ENCODE measurements around the gene CYP39A1.

CYP39A1 gene

GRCh38 chr6:46677314-46677654 lies 24.7 kb upstream of the CYP39A1 start:
- no peak overlapping the region for H3K4me3 ChIP-seq (ENCODE audit: insufficient read depth, low read depth, low read length, poor library complexity, severe bottlenecking)
- H3K36me3 ChIP-seq (ENCODE audit: control insufficient read depth, insufficient read depth, low read length): no peaks in the 10 kb centered on the region
- no peak overlapping the region for H3K27ac ChIP-seq (ENCODE audit: insufficient read depth, low read length, poor library complexity, severe bottlenecking)
- H3K27me3 ChIP-seq (replicated peaks; ENCODE audit: control insufficient read depth, insufficient read depth, low read length, poor library complexity, severe bottlenecking): no peaks in the 10 kb centered on the region
- no peak for DNase-seq
- no peaks in the 10 kb centered on the region for H3K4me1 ChIP-seq (ENCODE audit: control insufficient read depth, insufficient read depth, low read length, poor library complexity, severe bottlenecking)
- no peaks in the 10 kb centered on the region for H3K9me3 ChIP-seq (ENCODE audit: control insufficient read depth, low read length)

GRCh38 chr6:46676604-46677313 lies 24.1 kb upstream of the CYP39A1 start:
- Histone ChIP-seq H3K4me3 (ENCODE audit: insufficient read depth, low read depth, low read length, poor library complexity, severe bottlenecking) (no peak overlapping the region), H3K27me3 (replicated peaks; ENCODE audit: control insufficient read depth, insufficient read depth, low read length, poor library complexity, severe bottlenecking) (no peaks in the 10 kb centered on the region), H3K36me3 (ENCODE audit: control insufficient read depth, insufficient read depth, low read length) (no peaks in the 10 kb centered on the region), H3K4me1 (ENCODE audit: control insufficient read depth, insufficient read depth, low read length, poor library complexity, severe bottlenecking) (no peaks in the 10 kb centered on the region), H3K27ac (ENCODE audit: insufficient read depth, low read length, poor library complexity, severe bottlenecking) (no peak overlapping the region), H3K9me3 (ENCODE audit: control insufficient read depth, low read length) (no peaks in the 10 kb centered on the region)
- no peak for DNase-seq

- H3K27ac ChIP-seq (ENCODE audit: insufficient read depth, low read length, poor library complexity, severe bottlenecking): no peak overlapping the region
- no peaks in the 10 kb centered on the region for H3K4me1 ChIP-seq (ENCODE audit: control insufficient read depth, insufficient read depth, low read length, poor library complexity, severe bottlenecking)
Measured at GRCh38 chr6:46674410-46674809, 21.8 kb upstream of the CYP39A1 start.

GRCh38 chr6:46667377-46667776 lies 14.8 kb upstream of the CYP39A1 start:
- H3K36me3 ChIP-seq (ENCODE audit: control insufficient read depth, insufficient read depth, low read length): no peaks in the 10 kb centered on the region

More at GRCh38 chr6:46674410-46674809, 21.8 kb upstream of the CYP39A1 start:
- Histone ChIP-seq H3K27me3 (replicated peaks; ENCODE audit: control insufficient read depth, insufficient read depth, low read length, poor library complexity, severe bottlenecking) (no peaks in the 10 kb centered on the region), H3K4me3 (ENCODE audit: insufficient read depth, low read depth, low read length, poor library complexity, severe bottlenecking) (no peak overlapping the region), H3K36me3 (ENCODE audit: control insufficient read depth, insufficient read depth, low read length) (no peaks in the 10 kb centered on the region), H3K9me3 (ENCODE audit: control insufficient read depth, low read length) (no peaks in the 10 kb centered on the region)
- no peak for DNase-seq

GRCh38 chr6:46661483-46661882 lies 8.9 kb upstream of the CYP39A1 start:
- Histone ChIP-seq H3K4me1 (ENCODE audit: control insufficient read depth, insufficient read depth, low read length, poor library complexity, severe bottlenecking) (no peaks in the 10 kb centered on the region), H3K27ac (ENCODE audit: insufficient read depth, low read length, poor library complexity, severe bottlenecking) (no peak overlapping the region), H3K4me3 (ENCODE audit: insufficient read depth, low read depth, low read length, poor library complexity, severe bottlenecking) (no peak overlapping the region), H3K27me3 (replicated peaks; ENCODE audit: control insufficient read depth, insufficient read depth, low read length, poor library complexity, severe bottlenecking) (no peaks in the 10 kb centered on the region), H3K36me3 (ENCODE audit: control insufficient read depth, insufficient read depth, low read length) (no peaks in the 10 kb centered on the region), H3K9me3 (ENCODE audit: control insufficient read depth, low read length) (no peaks in the 10 kb centered on the region)
- DNase-seq: no peak

More at GRCh38 chr6:46667377-46667776, 14.8 kb upstream of the CYP39A1 start:
- no peak overlapping the region for H3K4me3 ChIP-seq (ENCODE audit: insufficient read depth, low read depth, low read length, poor library complexity, severe bottlenecking)
- H3K9me3 ChIP-seq (ENCODE audit: control insufficient read depth, low read length): no peaks in the 10 kb centered on the region
- H3K4me1 ChIP-seq (ENCODE audit: control insufficient read depth, insufficient read depth, low read length, poor library complexity, severe bottlenecking): no peaks in the 10 kb centered on the region
- no peak for DNase-seq
- H3K27ac ChIP-seq (ENCODE audit: insufficient read depth, low read length, poor library complexity, severe bottlenecking): no peak overlapping the region
- no peaks in the 10 kb centered on the region for H3K27me3 ChIP-seq (replicated peaks; ENCODE audit: control insufficient read depth, insufficient read depth, low read length, poor library complexity, severe bottlenecking)

GRCh38 chr6:46657642-46658041 lies 5.0 kb upstream of the CYP39A1 start:
- no peaks in the 10 kb centered on the region for H3K9me3 ChIP-seq (ENCODE audit: control insufficient read depth, low read length)
- DNase-seq: no peak
- H3K4me1 ChIP-seq (ENCODE audit: control insufficient read depth, insufficient read depth, low read length, poor library complexity, severe bottlenecking): no peaks in the 10 kb centered on the region
- H3K4me3 ChIP-seq (ENCODE audit: insufficient read depth, low read depth, low read length, poor library complexity, severe bottlenecking): no peak overlapping the region
- no peaks in the 10 kb centered on the region for H3K27me3 ChIP-seq (replicated peaks; ENCODE audit: control insufficient read depth, insufficient read depth, low read length, poor library complexity, severe bottlenecking)
- no peak overlapping the region for H3K27ac ChIP-seq (ENCODE audit: insufficient read depth, low read length, poor library complexity, severe bottlenecking)
- no peaks in the 10 kb centered on the region for H3K36me3 ChIP-seq (ENCODE audit: control insufficient read depth, insufficient read depth, low read length)

GRCh38 chr6:46655803-46656202 lies 3.2 kb upstream of the CYP39A1 start:
- no peaks in the 10 kb centered on the region for H3K9me3 ChIP-seq (ENCODE audit: control insufficient read depth, low read length)
- H3K27ac ChIP-seq (ENCODE audit: insufficient read depth, low read length, poor library complexity, severe bottlenecking): no peak overlapping the region
- no peaks in the 10 kb centered on the region for H3K4me1 ChIP-seq (ENCODE audit: control insufficient read depth, insufficient read depth, low read length, poor library complexity, severe bottlenecking)
- no peaks in the 10 kb centered on the region for H3K36me3 ChIP-seq (ENCODE audit: control insufficient read depth, insufficient read depth, low read length)
- H3K4me3 ChIP-seq (ENCODE audit: insufficient read depth, low read depth, low read length, poor library complexity, severe bottlenecking): no peak overlapping the region
- no peak for DNase-seq
- H3K27me3 ChIP-seq (replicated peaks; ENCODE audit: control insufficient read depth, insufficient read depth, low read length, poor library complexity, severe bottlenecking): no peaks in the 10 kb centered on the region

GRCh38 chr6:46653439-46654195 lies 999 bp upstream of the CYP39A1 start:
- H3K4me1 ChIP-seq (ENCODE audit: control insufficient read depth, insufficient read depth, low read length, poor library complexity, severe bottlenecking): no peaks in the 10 kb centered on the region
- no peaks in the 10 kb centered on the region for H3K9me3 ChIP-seq (ENCODE audit: control insufficient read depth, low read length)
- no peak for DNase-seq
- no peaks in the 10 kb centered on the region for H3K27me3 ChIP-seq (replicated peaks; ENCODE audit: control insufficient read depth, insufficient read depth, low read length, poor library complexity, severe bottlenecking)
- H3K36me3 ChIP-seq (ENCODE audit: control insufficient read depth, insufficient read depth, low read length): no peaks in the 10 kb centered on the region
- H3K27ac ChIP-seq (ENCODE audit: insufficient read depth, low read length, poor library complexity, severe bottlenecking): no peak overlapping the region
- peak overlapping the region; percentile 86 for H3K4me3 ChIP-seq (ENCODE audit: insufficient read depth, low read depth, low read length, poor library complexity, severe bottlenecking)

GRCh38 chr6:46652232-46652602 lies 401 bp downstream of the CYP39A1 start:
- no peaks in the 10 kb centered on the region for H3K27me3 ChIP-seq (replicated peaks; ENCODE audit: control insufficient read depth, insufficient read depth, low read length, poor library complexity, severe bottlenecking)
- H3K36me3 ChIP-seq (ENCODE audit: control insufficient read depth, insufficient read depth, low read length): no peaks in the 10 kb centered on the region
- H3K27ac ChIP-seq (ENCODE audit: insufficient read depth, low read length, poor library complexity, severe bottlenecking): no peak overlapping the region
- H3K9me3 ChIP-seq (ENCODE audit: control insufficient read depth, low read length): no peaks in the 10 kb centered on the region
- no peaks in the 10 kb centered on the region for H3K4me1 ChIP-seq (ENCODE audit: control insufficient read depth, insufficient read depth, low read length, poor library complexity, severe bottlenecking)
- H3K4me3 ChIP-seq (ENCODE audit: insufficient read depth, low read depth, low read length, poor library complexity, severe bottlenecking): peak overlapping the region; percentile 86
- DNase-seq: no peak

GRCh38 chr6:46651816-46652215 lies 802 bp downstream of the CYP39A1 start:
- DNase-seq: no peak
- no peak overlapping the region for H3K27ac ChIP-seq (ENCODE audit: insufficient read depth, low read length, poor library complexity, severe bottlenecking)
- no peaks in the 10 kb centered on the region for H3K9me3 ChIP-seq (ENCODE audit: control insufficient read depth, low read length)
- no peaks in the 10 kb centered on the region for H3K4me1 ChIP-seq (ENCODE audit: control insufficient read depth, insufficient read depth, low read length, poor library complexity, severe bottlenecking)
- H3K27me3 ChIP-seq (replicated peaks; ENCODE audit: control insufficient read depth, insufficient read depth, low read length, poor library complexity, severe bottlenecking): no peaks in the 10 kb centered on the region
- no peaks in the 10 kb centered on the region for H3K36me3 ChIP-seq (ENCODE audit: control insufficient read depth, insufficient read depth, low read length)
- H3K4me3 ChIP-seq (ENCODE audit: insufficient read depth, low read depth, low read length, poor library complexity, severe bottlenecking): no peak overlapping the region

Data from effector memory CD4-positive, alpha-beta T cell (primary cell).